ENCODE data around the gene FRS3. TPM values are rescaled to one million over a fixed set of nuclear protein-coding genes. Genes with fewer than 3 reads are reported as not detected.

The FRS3 gene
- total RNA-seq, 1 donor from 2014 or later, result 26.0 TPM

DNA sequence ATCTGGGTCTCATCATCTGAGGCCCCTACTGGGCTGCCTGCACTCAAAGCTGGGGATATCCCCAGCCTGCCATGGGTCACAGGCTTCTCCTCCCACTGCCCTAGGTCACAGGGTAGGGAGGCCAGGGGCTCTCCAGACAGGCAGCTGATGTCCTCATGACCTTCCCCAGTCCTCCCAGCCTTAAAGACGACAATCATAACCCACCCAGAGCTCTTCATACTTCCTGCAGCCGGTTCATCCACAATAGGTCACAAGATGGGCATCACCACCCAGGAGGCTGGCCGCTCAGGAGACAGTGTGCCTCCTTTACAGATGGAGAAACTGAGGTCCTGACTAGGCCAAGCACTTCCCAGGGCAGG, 59.5 kb downstream of the FRS3 start:
- Histone ChIP-seq H3K4me1 (peaks cover 7 to 47% of the 10 kb centered on the region in 2 donors), H3K36me3 (no peaks in the 10 kb centered on the region), H3K9me3 (no peaks in the 10 kb centered on the region), H3K27ac (no peak overlapping the region), H3K27me3 (no peaks in the 10 kb centered on the region), H3K4me3 (no peak overlapping the region)
- TF ChIP-seq, protein P1, sequence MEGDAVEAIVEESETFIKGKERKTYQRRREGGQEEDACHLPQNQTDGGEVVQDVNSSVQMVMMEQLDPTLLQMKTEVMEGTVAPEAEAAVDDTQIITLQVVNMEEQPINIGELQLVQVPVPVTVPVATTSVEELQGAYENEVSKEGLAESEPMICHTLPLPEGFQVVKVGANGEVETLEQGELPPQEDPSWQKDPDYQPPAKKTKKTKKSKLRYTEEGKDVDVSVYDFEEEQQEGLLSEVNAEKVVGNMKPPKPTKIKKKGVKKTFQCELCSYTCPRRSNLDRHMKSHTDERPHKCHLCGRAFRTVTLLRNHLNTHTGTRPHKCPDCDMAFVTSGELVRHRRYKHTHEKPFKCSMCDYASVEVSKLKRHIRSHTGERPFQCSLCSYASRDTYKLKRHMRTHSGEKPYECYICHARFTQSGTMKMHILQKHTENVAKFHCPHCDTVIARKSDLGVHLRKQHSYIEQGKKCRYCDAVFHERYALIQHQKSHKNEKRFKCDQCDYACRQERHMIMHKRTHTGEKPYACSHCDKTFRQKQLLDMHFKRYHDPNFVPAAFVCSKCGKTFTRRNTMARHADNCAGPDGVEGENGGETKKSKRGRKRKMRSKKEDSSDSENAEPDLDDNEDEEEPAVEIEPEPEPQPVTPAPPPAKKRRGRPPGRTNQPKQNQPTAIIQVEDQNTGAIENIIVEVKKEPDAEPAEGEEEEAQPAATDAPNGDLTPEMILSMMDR (IDR thresholded peaks at IDR 0.05), result no peak
- intact Hi-C loops (cut with DNase I), result no loop called here
- no peak for DNase-seq (ENCODE audit: low spot score in 2 of 2)

Other genes starting within 250 kb of the FRS3 start
- 19.5 TPM for gene FOXP4, start 233.5 kb downstream of the FRS3 start, total RNA-seq
- 94.7 TPM for gene MDFI, start 141.4 kb downstream of the FRS3 start, total RNA-seq
- gene TFEB, start 44.3 kb downstream of the FRS3 start, total RNA-seq, result 18.6 TPM
- gene PGC, start 32.5 kb downstream of the FRS3 start, total RNA-seq, result 0.53 TPM
- gene PRICKLE4, start 882 bp upstream of the FRS3 start, total RNA-seq, result 15.5 TPM
- gene TOMM6, start 7.8 kb upstream of the FRS3 start, total RNA-seq, result 79.9 TPM
- gene USP49, start 115.5 kb upstream of the FRS3 start, total RNA-seq, result 8.7 TPM
- gene MED20, start 141.2 kb upstream of the FRS3 start, total RNA-seq, result 13.5 TPM
- 1.6 TPM for gene BYSL, start 141.6 kb upstream of the FRS3 start, total RNA-seq
- gene CCND3, start 161.9 kb upstream of the FRS3 start, total RNA-seq, result 130 TPM